Measurements from ENCODE around the gene STX18. TPM values are rescaled to one million over a fixed set of nuclear protein-coding genes. Genes with fewer than 3 reads are reported as not detected.

STX18 gene
- total RNA-seq, 1 donor from 2014 or later = 41.7 TPM

DNA sequence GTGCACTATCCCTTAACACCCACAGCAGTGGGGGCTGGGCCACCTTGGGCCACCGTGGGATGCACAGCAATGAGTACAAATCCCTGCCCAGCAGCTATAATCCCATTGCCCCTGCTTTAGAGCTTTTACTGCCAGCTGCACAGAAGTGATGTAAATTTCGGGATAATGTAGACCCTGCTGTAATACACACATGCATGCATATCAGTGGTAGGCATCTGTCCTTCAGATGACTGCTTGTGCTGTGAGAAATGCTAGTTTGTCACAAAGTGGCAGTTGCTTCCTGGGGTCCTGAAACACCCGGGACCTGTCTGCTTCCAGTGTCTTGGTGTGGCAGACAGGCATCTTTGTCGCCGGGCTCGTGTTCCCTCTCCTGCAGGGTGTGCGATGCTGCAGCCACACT, 140.8 kb downstream of the STX18 start:
- Mint-ChIP-seq H3K4me1 (peaks cover 4% of the 10 kb centered on the region), H3K27me3 (ENCODE audit: low read depth) (no peaks in the 10 kb centered on the region), H3K36me3 (peaks cover 30% of the 10 kb centered on the region), H3K27ac (no peak overlapping the region), H3K4me3 (no peak overlapping the region), H3K9me3 (peaks cover 11% of the 10 kb centered on the region)
- no peak for DNase-seq (ENCODE audit: low spot score in 2 of 2, unreplicated experiment in 2 of 2)
- TF ChIP-seq, protein P1, sequence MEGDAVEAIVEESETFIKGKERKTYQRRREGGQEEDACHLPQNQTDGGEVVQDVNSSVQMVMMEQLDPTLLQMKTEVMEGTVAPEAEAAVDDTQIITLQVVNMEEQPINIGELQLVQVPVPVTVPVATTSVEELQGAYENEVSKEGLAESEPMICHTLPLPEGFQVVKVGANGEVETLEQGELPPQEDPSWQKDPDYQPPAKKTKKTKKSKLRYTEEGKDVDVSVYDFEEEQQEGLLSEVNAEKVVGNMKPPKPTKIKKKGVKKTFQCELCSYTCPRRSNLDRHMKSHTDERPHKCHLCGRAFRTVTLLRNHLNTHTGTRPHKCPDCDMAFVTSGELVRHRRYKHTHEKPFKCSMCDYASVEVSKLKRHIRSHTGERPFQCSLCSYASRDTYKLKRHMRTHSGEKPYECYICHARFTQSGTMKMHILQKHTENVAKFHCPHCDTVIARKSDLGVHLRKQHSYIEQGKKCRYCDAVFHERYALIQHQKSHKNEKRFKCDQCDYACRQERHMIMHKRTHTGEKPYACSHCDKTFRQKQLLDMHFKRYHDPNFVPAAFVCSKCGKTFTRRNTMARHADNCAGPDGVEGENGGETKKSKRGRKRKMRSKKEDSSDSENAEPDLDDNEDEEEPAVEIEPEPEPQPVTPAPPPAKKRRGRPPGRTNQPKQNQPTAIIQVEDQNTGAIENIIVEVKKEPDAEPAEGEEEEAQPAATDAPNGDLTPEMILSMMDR (IDR thresholded peaks at IDR 0.05; ENCODE audit: unreplicated experiment) = no peak

- Mint-ChIP-seq H3K4me3 (no peak overlapping the region), H3K9me3 (peaks cover 11% of the 10 kb centered on the region), H3K27ac (no peak overlapping the region), H3K4me1 (peaks cover 4% of the 10 kb centered on the region), H3K27me3 (ENCODE audit: low read depth) (no peaks in the 10 kb centered on the region), H3K36me3 (peaks cover 40% of the 10 kb centered on the region)
- TF ChIP-seq, protein P1 (IDR thresholded peaks at IDR 0.05; ENCODE audit: unreplicated experiment) = no peak
- DNase-seq (ENCODE audit: low spot score in 2 of 2, unreplicated experiment in 2 of 2) = no peak
These were observed 143.4 kb downstream of the STX18 start for GRCh38 chr4:4398430-4398829.

DNA sequence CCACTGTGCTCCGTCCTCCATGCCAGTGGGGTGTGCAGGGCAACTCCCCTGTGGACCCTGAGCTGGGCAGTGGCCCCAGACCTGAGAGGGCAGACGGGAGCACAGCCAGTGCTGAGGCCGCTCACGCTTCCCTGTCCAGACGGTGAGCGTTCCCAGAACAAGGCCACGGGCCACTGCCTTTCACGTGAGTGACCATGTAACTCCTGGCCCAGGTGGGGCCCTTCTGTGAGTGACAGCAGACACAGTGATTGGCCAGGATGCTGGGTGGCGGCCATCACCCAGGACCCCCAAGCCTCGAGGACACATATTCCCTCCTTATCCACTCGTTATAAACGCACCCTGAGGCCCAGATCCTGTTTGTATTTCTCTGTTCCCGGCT, 144.4 kb downstream of the STX18 start:
- no peak overlapping the region for H3K27ac Mint-ChIP-seq
- no peak overlapping the region for H3K4me3 Mint-ChIP-seq
- DNase-seq (ENCODE audit: low spot score in 2 of 2, unreplicated experiment in 2 of 2) = no peak
- H3K9me3 Mint-ChIP-seq = peaks cover 11% of the 10 kb centered on the region
- TF ChIP-seq, protein P1 (IDR thresholded peaks at IDR 0.05; ENCODE audit: unreplicated experiment) = no peak
- peaks cover 46% of the 10 kb centered on the region for H3K36me3 Mint-ChIP-seq
- peaks cover 4% of the 10 kb centered on the region for H3K4me1 Mint-ChIP-seq
- H3K27me3 Mint-ChIP-seq (ENCODE audit: low read depth) = no peaks in the 10 kb centered on the region

DNA sequence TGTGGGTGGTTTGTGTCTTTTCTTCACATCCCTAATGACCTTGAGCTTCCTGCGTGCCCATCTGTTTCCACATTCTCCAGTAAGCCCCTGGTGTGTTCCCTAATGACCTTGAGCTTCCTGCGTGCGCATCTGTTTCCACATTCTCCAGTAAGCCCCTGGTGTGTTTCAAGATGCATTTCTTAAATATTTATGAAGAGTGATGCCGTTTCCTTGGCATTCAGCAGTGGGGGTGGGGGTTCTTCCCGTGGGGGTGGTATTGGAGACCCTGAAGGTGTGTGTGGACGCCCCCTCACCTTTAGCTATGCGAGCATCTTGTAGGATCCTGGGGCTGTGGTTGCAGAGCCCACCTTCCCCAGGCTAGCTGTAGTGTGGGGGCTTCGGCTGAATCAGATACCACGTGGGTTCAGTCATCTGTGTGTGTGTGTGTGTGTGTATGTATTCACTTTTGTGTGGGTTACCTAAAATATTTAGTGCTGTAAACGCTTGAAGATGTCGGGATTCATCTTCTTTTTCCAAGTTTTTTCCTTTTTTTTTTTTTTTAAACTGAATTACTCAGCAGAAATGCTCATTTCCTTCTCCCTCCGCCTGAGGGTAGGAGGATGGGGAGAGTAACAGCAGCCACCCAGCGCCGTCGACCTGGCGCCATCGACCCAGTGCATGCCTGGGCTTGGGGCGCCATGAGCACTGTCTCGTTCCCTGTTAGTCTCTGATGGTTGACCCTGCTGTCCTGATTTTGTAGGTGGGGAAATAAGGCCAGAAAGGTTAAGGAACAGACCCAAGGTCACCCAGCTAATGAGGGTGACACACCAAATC, 145.0 kb downstream of the STX18 start:
- Mint-ChIP-seq H3K27me3 (ENCODE audit: low read depth) (no peaks in the 10 kb centered on the region), H3K9me3 (peaks cover 11% of the 10 kb centered on the region), H3K27ac (no peak overlapping the region), H3K4me1 (peaks cover 4% of the 10 kb centered on the region), H3K4me3 (no peak overlapping the region), H3K36me3 (peaks cover 49% of the 10 kb centered on the region)
- DNase-seq (ENCODE audit: low spot score in 2 of 2, unreplicated experiment in 2 of 2) = no peak
- TF ChIP-seq, protein P1 (IDR thresholded peaks at IDR 0.05; ENCODE audit: unreplicated experiment) = no peak

GRCh38 chr4:4395849-4396627, 145.8 kb downstream of the STX18 start:
- no peak for DNase-seq (ENCODE audit: low spot score in 2 of 2, unreplicated experiment in 2 of 2)
- peaks cover 11% of the 10 kb centered on the region for H3K9me3 Mint-ChIP-seq
- TF ChIP-seq, protein P1 (IDR thresholded peaks at IDR 0.05; ENCODE audit: unreplicated experiment) = no peak
- no peak overlapping the region for H3K4me3 Mint-ChIP-seq
- peaks cover 4% of the 10 kb centered on the region for H3K4me1 Mint-ChIP-seq
- H3K27ac Mint-ChIP-seq = no peak overlapping the region
- H3K27me3 Mint-ChIP-seq (ENCODE audit: low read depth) = no peaks in the 10 kb centered on the region
- H3K36me3 Mint-ChIP-seq = peaks cover 54% of the 10 kb centered on the region

Data from mesothelial cell of epicardium (in vitro differentiated cells).